Sigmoid colon (tissue), 4 donors: Measurements from ENCODE around the gene GRID1.

ENCODE experiments used
- EP300 ChIP-seq, 4 donors: sonication (generic); formaldehyde crosslinking; IDR thresholded peaks; one replicate each; pipeline ENCODE4 v1.6.1; 2017; ENCODE audit warnings: antibody characterized with exemption in 4 of 4
- TF ChIP-seq, protein P1 (sequence below), 4 experiments: fragments of 450-650 bp in 3 of 4; fragments of 200-600 bp in 1 of 4; IDR thresholded peaks; one replicate each; pipeline ENCODE4 v1.5.1; 2016 to 2019; ENCODE audit warnings: antibody characterized with exemption in 4 of 4, mild to moderate bottlenecking in 3 of 4, moderate library complexity in 2 of 4

GRCh38 chr10:86042161-86042560 is 324.4 kb downstream of the GRID1 start:
- TF ChIP-seq, protein P1, sequence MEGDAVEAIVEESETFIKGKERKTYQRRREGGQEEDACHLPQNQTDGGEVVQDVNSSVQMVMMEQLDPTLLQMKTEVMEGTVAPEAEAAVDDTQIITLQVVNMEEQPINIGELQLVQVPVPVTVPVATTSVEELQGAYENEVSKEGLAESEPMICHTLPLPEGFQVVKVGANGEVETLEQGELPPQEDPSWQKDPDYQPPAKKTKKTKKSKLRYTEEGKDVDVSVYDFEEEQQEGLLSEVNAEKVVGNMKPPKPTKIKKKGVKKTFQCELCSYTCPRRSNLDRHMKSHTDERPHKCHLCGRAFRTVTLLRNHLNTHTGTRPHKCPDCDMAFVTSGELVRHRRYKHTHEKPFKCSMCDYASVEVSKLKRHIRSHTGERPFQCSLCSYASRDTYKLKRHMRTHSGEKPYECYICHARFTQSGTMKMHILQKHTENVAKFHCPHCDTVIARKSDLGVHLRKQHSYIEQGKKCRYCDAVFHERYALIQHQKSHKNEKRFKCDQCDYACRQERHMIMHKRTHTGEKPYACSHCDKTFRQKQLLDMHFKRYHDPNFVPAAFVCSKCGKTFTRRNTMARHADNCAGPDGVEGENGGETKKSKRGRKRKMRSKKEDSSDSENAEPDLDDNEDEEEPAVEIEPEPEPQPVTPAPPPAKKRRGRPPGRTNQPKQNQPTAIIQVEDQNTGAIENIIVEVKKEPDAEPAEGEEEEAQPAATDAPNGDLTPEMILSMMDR (IDR thresholded peaks at IDR 0.05) = no peak
- TF ChIP-seq EP300 (IDR thresholded peaks at IDR 0.05) = no peak
